IPS-NIHi7 (cell line): ENCODE results near the gene FNDC3A.
A peak's percentile ranks its signal among the peaks of the same experiment; 100 is the strongest.
"Not testable (repeated sequence)": the region's sequence is repeated elsewhere in the genome, so short reads cannot be mapped to it uniquely, and the experiment has no call there.

Experiments used
- DNase-seq: peaks from one replicate; pipeline ENCODE4 v3.0.0; 2012; ENCODE audit warnings: mixed read lengths; ENCODE audit errors: extremely low spot score

The FNDC3A gene

DNA sequence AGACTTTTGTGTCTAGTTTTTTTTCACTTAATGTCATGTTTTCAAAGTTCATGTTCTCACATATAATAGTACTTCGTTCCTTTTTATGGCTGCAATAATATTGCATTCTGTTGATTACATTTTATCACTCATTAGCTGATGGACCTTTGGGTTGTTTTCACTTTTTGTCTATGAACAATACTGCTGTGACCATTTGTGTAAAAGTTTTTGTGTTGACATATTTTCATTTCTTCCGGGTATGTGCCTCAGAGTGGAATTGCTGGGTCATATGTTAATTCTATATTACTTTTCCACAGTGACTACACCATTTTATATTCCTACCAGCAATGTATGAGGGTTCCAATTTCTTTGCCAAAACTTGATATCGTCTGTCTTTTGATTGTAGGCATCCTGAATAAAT is 158.6 kb downstream of the FNDC3A start:
- DNase-seq, result no peak

DNA sequence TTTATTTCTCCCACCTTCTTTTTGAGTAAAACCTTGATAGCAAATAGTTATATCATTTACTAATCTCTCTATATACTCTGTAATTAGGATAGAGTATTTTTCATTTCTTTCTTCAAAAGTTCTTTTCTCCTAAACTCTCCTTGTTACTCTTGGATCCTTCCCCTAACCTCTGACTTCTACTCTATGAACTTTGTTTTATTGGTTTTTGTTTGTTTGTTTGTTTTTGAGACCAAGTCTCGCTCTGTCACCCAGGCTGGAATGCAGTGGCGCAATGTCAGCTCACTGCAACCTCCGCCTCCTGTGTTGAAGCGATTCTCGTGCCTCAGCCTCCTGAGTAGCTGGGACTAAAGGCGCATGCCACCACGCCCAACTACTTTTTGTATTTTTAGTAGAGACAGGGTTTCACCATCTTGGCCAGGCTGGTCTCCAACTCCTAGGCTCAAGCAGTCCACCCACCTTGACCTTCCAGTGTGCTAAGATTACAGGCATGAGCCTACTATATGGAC is 161.5 kb downstream of the FNDC3A start:
- DNase-seq, result not testable (repeated sequence)

DNA sequence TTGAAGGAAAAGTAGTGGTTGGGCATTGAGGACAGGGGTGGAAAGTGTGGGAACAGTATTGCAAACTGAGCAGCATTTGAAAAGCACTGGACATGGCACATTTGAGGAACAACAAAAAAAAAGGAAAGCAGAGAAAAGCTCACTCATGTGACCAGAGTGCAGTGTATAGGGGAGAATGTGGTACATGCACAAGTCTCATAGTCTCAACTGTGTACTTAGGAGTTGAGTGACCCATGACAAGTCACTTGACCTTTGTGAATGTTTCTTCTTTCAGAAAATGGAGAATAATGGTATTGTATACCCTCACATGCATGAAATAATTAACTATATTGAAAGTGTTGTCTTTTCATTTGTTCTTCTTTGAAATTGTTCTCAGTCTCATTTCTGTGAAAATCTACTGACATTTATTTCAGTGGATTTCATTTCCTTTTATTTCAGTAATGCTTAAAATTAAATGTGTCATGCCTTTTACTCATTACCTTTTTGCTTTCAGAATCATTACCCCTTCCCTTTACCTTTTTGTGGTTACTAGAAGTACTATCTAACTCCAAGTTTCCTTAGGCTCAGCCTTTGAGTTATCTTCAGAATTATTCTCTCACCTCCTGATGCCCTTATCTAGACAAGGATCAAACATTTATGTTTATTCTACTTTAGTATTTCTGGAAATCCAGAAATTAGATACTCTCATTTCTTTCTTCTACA is 165.3 kb downstream of the FNDC3A start:
- no peak for DNase-seq

DNA sequence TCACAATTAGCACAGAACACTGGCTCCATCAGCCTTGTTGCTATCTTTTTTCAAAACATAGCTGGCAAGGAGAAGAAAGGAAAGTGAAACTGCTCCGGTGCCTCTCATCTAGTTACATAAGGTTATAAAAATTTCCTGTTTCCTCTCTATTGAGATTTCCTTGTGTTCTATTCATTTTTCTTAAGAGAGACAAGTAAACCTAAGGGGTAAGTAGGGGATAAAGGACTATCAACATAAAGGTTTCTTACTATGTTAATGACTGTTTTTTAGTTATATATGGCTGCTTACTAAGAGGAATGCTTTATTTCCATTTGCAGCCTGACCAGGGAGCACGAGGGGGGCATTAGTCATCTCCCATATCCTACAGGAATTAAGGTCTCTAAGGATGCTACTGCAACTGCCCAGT is 171.2 kb downstream of the FNDC3A start:
- DNase-seq, result no peak

DNA sequence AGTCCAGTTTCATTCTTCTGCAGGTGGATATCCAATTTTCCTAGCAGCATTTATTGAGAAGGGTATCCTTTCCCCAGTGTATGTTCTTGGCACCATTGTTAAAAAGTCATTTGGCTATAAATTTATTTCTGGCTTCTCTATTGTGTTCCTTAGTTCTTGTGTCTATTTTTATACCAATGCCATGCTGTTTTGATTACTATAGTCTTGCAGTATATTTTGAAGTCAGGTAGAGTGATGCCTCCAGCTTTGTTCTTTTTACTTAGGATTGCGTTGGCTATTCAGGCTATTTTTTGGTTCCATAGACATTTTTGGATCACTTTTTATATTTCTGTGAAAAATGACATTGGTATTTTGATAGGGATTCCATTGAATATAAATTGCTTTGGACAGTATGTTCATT is 172.7 kb downstream of the FNDC3A start:
- no peak for DNase-seq

DNA sequence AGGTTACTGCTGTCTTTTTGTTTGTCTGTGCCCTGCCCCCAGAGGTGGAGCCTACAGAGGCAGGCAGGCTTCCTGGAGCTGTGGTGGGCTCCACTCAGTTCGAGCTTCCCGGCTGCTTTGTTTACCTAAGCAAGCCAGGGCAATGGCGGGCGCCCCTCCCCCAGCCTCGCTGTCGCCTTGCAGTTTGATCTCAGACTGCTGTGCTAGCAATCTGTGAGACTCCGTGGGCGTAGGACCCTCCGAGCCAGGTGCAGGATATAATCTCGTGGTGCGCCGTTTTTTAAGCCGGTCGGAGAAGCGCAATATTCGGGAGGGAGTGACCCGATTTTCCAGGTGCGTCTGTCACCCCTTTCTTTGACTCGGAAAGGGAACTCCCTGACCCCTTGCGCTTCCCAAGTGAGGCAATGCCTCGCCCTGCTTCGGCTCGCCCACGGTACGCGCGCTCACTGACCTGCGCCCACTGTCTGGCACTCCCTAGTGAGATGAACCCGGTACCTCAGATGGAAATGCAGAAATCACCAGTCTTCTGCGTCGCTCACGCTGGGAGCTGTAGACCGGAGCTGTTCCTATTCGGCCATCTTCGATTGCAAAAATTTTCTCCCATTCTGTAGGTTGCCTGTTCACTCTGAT is 182.4 kb downstream of the FNDC3A start:
- DNase-seq, result not testable (repeated sequence)

DNA sequence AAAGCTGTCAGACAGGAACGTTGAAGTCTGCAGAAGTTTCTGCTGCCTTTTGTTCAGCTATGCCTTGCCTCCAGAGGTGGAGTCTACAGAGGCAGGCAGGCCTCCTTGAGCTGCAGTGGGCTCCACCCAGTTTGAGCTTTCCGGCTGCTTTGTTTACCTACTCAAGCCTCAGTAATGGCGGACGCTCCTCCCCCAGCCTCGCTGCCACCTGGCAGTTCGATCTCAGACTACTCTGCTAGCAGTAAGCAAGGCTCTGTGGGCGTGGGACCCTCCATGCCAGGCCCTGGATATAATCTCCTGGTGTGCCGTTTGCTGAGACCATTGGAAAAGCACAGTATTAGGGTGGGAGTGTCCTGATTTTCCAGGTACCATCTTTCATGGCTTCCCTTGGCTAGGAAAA is 187.4 kb downstream of the FNDC3A start:
- not testable (repeated sequence) for DNase-seq

DNA sequence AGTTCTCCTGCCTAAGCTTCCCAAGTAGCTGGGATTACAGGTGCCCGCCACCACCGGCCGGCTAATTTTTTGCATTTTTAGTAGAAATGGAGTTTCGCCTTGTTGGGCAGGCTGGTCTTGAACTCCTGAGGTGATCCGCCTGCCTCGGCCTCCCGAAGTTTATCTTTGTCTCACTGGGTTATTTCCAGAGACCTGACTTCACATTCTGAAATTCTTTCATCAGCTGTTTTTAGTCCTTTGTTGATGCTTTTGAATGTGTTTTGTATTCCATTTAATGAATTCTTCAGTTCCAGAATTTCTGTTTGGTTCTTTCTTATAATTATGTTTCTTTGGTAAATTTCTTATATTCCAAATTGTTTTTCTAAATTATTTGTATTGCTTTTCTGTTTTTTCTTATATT is 189.0 kb downstream of the FNDC3A start:
- DNase-seq, result no peak

DNA sequence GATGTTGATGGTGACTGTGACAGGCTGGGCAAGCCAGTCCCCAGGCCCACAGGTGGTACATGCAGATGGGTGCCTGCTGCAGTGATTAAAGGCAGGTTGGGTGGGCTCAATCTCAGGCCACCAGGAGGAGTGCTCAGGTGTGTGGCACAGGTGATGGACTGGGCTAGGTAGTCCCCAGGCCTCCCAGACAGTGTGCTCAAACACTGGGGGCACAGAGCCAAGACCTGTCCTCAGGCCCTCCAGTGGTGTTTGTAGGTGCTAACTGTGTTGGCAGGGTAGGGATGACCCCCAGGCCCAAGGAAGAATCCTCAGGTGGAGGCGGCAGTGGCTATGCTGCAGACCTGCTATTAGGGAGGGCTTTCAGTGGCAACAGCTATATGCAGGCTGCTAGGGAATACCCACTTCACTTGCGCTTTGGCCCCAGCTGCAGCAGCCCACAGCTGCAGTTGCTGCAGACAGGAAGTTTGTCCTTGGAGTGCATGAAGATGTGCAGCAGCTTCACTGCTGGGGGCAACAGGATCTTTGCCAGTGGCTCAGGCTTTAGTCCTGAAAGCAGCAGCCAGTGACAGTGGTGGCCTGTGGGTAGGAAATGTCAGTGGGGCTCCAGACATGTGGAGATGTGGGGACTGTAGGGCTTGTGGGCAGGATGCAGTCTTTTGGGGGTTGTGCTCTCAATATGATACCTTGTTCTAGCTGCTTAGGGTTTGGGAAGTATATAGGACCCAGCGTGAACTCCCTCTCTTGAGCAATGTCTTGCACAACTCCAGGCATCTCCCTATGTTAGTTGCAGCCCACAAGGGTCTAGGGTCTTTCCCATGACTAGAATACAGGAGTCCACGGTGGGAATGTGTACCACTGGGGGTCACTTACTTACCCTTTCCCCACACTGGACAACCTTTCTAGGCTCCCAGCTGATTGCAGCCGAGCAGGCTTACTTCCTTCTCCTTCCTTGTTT is 190.4 kb downstream of the FNDC3A start:
- no peak for DNase-seq

DNA sequence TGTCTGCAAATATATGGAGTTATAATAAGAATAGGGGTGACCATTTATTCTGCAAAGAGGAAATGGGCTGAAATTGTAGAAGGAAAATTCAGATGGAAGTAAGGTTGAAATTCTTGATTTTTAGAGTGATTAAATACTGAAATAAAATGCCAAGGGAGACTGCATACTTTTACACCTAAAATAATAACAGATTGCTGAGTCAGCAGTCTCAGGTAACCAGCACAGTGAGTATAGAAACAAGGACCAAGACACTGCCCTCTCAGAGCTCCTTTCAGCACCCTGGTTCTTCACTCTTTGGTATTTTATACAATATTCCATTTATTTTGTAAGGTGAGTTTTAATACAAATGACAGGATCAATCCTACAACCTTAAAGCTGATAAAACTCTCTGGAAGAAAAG is 195.6 kb downstream of the FNDC3A start:
- DNase-seq, result no peak

DNA sequence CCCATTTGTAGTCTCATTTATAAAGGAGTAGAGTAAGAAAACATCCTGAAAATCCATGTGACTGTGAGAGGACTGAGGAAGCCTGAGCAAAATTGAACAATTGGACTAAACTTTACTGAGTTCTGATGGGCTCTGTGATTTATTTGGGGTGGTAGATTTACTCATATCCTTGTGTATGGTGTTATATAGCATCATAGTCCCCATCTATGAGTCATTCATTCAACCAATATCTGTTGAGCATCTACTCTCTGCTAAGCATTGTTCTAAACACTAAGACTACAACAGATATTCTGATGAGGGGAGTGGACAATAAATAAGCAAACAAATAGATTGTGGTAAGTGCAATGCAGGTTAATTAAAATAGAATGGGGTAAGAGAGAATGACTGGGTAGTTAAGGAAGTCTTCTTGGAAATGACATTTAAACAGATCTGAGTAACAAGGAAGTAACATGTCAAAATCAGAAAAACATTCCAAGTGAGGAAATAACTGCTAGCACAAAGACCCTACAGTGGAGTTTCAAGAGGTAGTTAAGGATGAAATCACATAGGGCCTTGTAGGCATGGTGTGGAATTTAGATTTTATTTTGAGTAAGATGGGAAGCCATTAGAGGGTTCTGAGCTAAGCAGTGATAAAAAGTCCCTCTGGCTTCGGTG is 208.1 kb downstream of the FNDC3A start:
- DNase-seq, result no peak

DNA sequence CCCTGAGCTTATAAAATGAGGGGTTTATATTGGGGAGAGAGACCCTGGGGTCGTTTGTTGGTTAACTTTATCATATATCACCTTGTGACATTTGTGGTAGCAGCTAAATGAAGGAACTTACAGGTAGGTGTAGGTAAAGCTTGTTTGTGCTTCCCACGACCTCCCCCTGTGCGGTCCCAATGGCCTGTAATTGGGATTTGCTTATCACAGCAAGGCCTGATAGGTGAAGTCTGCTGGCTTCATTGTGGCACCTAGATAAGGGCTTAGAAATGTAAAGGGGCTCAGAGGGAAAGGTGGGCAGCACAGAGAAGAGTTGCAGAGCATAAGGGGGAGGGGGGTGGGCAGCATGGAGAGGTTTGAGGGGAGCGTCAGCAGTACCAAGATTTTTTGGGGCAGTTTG is 208.9 kb downstream of the FNDC3A start:
- DNase-seq, result no peak

DNA sequence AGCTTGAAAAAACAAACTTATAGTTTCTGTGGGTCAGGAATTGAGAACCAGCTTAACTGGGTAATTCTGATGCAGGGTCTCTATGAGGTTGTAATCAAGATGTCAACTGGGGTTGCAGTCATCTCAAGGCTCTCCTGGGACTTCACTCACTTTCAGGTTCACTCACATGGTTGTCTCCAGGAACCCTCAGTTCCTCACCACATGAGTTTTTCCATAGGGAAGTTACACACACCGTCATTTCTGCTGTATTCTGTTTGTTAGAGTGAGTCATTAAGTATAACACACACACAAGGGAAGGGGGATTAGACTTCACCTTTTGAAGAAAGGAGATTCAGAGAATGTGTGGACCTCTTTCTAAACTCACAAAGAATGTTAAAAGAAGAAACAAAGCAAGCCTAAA is 209.6 kb downstream of the FNDC3A start:
- no peak for DNase-seq

DNA sequence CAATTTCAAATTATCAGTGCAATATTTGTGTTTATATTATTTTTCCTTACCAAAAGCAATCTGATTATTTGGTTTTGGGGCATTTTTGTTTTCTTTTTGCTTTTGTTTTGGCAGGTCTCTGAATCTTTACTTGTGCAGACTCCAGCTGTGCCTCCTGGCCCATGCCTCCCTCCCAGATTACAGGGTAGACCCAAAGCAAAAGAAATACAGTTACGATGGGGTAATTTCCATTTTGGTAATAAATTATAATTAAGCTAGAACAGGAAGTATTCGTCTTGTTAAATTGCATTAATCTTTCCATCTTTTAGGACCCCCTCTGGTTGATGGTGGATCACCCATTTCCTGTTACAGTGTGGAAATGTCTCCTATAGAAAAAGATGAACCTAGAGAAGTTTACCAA is 215.2 kb downstream of the FNDC3A start:
- no peak for DNase-seq

DNA sequence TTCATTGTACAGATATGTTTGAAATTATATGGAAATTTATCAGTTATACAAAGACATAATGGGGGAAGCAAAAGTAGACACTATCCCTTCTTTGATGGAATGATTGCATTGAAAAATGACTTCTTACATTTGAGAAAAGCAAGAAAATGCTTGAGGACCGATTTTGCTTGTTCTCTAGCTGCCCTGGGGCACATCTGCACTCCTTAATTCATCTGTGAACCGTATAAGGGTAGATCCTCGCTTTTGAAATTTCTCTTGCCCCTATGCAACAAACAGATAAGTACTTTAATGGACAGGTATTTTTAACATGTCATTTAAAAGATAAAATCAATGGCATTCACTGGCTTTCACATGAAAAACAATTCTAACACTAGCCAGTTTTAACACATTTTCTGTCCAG is 230.9 kb downstream of the FNDC3A start:
- no peak for DNase-seq

DNA sequence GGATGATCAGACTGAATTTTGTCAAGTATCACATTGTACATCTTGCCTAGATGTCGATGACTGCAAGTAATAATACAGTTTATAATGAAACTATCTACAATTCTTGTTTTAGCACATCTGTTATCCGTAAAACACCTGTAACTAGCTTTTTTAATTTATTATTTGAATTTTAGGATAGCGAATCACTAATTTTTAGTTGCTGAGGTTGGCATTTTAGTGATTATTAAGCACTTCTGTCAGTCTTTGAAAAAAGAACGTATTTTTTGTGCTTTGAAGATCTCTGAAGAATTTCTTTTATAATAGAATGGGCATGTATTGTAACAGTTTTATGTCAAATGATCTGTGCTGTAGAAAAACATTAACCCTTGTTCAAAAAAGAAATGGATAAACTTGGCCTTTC is 232.9 kb downstream of the FNDC3A start:
- DNase-seq, result no peak

DNA sequence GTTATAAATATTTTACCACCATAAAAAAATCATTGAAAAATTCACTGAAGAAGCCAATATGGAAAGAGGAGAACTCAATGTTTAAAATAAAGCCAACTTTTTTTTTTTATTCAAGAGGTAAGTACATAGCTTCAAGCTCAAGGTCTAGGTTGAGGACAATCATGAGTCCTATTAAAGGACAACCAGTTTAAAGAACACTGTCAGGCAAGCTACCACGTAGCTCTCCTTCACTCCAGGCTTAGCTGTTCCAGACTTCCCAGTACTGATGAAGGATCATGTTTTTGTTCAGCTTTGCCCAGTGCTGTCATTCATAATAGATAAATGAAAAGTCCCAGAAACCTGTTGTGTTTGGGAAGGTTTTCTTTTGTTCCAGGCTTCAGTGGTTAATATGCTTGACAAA is 234.4 kb downstream of the FNDC3A start:
- no peak for DNase-seq

DNA sequence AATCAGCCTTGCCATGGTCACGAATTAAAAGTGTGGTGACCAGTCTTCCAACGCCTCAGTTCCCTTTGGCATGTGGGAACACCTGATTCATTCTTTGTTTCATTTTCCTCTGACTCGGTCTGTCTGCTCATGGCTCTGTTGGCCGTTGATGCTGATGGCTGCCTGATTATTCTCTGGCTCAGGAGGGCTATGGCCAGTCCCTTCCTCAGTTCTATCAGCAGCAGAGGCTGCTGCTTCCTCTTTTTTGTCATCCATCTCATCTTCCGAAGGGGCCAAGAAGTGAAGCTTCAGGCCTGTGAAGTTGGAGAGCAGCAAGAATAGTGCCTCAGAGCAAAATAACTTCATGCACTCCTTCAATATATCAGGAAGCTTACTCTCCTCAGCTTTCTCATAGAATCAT is 235.0 kb downstream of the FNDC3A start:
- DNase-seq, result no peak

DNA sequence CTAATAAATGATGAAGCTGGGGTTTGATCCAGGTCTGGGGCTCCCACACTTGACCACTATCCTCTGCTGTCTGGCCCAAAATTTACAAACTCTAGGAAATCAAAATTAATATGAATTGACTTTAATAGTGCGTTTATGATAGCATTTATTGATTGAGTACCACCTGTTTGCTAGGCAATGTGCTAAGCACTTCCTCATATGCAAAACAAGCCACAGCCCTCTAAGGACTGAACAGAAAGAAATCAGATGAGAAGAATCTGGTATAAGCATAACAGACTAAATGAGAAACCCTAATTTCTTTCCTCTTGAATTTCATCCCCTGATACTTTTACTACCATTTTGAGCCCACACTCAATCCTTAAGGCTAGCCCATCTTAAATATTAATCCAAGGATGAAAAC is 237.8 kb downstream of the FNDC3A start:
- DNase-seq, result no peak

DNA sequence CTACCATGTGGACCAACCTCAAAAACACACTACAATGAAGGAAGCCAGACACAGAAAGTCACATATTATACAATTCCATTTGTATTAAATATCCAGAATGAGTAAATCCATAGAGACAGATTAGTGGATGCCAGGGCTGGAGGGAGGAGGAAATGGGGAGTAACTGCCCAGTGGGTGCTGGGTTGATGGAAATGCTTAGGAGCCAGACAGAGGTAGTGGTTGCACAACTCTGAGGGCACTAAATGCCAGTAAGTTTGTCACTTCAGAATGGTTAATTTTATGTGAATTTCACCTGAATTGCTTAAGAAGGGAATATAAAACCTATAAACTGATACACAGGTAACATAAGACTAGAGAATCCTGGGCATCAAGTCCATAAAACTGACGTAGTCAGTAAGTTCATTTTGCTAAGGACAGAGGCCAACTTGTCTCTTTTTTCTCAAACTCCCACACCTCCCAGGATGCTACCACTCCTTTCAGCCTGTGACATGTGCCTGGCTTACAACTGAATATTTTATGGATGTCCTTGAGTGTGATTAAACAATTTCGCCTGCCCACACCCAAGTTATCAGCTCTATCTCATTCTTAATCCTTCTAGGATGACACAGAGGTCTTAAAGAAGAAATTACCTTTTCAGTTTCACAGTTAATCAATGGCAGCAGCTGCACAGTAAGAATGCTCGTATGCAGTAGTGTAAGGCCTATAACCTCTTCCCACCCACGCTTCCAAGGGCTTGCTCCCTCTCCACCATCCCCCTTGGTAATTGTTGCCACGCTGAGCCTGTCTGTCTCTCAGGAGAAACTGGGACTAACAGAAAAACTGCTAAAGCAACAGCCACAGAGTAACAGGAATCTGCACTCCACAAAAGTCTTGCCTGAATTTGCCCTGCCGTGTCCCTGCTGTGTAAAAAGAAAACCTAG is 238.5 kb downstream of the FNDC3A start:
- no peak for DNase-seq

DNA sequence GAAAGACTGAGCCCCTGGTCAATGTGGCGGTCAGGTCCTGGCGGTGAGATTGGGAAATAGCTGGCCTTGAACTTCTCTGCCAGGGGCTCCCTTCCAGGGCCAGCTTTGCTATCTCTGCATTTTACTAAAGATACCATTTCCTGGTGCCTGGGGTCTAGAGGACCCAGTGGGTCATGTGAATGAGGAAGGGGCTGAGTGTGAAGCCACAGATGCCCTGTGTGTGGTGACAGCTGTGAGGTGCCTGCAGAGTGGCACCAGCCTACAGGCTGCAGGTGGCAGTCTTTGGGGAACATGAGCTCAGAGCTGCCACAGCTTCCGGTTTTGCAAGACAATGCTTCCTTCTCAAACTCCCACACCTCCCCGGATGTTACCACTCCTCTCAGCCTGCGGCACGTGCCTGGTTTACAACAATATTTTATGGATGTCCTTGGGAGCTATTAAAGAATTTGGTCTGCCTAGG is 239.2 kb downstream of the FNDC3A start:
- peak; percentile 63 for DNase-seq
